ENCODE measurements around the gene GPBP1.

GPBP1 gene

DNA sequence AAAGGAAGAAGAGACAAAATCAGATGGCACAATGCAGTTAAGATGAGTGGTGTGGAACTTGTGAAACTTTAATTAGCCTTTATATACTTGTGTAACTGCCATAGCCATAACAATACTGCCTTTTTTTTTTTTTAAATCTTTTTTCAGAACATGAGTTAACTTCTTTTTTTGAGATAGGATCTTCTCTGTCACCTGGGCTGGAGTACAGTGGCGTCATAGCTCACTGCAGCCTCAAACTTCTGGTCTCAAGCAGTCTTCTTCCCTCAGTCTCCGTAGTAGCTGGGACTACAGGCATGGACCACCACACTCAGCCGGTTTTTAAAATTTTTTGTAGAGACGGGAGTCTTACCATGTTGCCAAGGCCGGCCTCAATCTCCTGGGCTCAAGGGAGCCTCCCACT lies 37.2 kb downstream of the GPBP1 start:
- H3K79me2 ChIP-seq (ENCODE audit: control insufficient read depth, low read length) = peaks cover 100% of the 10 kb centered on the region
- no peak overlapping the region for H3K27ac ChIP-seq (ENCODE audit: low read depth, low read length)
- H3K36me3 ChIP-seq (ENCODE audit: control insufficient read depth, low read length) = peaks cover 56% of the 10 kb centered on the region
- H3K9me2 ChIP-seq (replicated peaks; ENCODE audit: control insufficient read depth, low read length) = no peaks in the 10 kb centered on the region
- peaks cover 26% of the 10 kb centered on the region for H3K4me1 ChIP-seq (ENCODE audit: control insufficient read depth, low read length)
- H3K27me3 ChIP-seq (ENCODE audit: control insufficient read depth, low read length) = no peaks in the 10 kb centered on the region
- H3F3A ChIP-seq (ENCODE audit: control insufficient read depth, insufficient read depth) = 0 out of 2 replicates have a peak, but pooled peaks cover 3% of the 10 kb centered on the region
- TF ChIP-seq EZH2phosphoT487 (IDR thresholded peaks at IDR 0.05; ENCODE audit: borderline replicate concordance, low read length) = no peak
- TF ChIP-seq, protein P1, sequence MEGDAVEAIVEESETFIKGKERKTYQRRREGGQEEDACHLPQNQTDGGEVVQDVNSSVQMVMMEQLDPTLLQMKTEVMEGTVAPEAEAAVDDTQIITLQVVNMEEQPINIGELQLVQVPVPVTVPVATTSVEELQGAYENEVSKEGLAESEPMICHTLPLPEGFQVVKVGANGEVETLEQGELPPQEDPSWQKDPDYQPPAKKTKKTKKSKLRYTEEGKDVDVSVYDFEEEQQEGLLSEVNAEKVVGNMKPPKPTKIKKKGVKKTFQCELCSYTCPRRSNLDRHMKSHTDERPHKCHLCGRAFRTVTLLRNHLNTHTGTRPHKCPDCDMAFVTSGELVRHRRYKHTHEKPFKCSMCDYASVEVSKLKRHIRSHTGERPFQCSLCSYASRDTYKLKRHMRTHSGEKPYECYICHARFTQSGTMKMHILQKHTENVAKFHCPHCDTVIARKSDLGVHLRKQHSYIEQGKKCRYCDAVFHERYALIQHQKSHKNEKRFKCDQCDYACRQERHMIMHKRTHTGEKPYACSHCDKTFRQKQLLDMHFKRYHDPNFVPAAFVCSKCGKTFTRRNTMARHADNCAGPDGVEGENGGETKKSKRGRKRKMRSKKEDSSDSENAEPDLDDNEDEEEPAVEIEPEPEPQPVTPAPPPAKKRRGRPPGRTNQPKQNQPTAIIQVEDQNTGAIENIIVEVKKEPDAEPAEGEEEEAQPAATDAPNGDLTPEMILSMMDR (IDR thresholded peaks at IDR 0.05; ENCODE audit: low read depth, low read length, poor library complexity, severe bottlenecking) = no peak
- H3K9me3 ChIP-seq (ENCODE audit: control insufficient read depth, insufficient read depth, low read length) = no peaks in the 10 kb centered on the region
- no peak overlapping the region for H3K4me3 ChIP-seq (ENCODE audit: low read length)
- H4K20me1 ChIP-seq (ENCODE audit: control insufficient read depth, insufficient read depth, low read depth, low read length) = peaks cover 27% of the 10 kb centered on the region
- H3K4me2 ChIP-seq (ENCODE audit: low read length) = no peak overlapping the region

DNA sequence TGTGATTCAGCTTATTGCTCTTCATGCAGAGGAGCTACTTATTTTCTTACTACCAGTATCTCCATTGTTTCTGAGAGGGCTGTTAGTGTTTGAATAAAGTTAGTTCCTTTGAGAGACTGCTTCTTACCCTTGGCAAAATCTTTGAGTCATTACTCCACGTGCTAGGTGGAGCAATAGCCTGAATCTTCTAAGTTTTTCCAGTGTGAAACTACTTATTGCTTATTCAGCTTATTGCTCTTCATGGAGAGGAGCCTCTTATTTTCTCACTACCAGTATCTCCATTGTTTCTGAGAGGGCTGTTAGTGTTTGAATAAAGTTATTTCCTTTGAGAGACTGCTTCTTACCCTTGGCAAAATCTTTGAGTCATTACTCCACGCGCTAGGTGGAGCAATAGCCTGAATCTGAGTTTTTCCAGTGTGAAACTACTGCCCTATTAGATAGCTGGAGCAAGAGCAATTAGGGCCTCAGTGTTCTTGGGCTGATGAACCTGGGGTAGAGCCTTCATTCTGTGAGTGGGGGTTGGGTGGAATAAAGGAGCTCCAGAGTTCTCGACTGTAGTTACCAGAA lies 41.9 kb downstream of the GPBP1 start:
- no peak overlapping the region for H3K27ac ChIP-seq (ENCODE audit: low read depth, low read length)
- H3K9me2 ChIP-seq (replicated peaks; ENCODE audit: control insufficient read depth, low read length) = no peaks in the 10 kb centered on the region
- no peaks in the 10 kb centered on the region for H3K9me3 ChIP-seq (ENCODE audit: control insufficient read depth, insufficient read depth, low read length)
- TF ChIP-seq, protein P1 (IDR thresholded peaks at IDR 0.05; ENCODE audit: low read depth, low read length, poor library complexity, severe bottlenecking) = no peak
- no peak for TF ChIP-seq EZH2phosphoT487 (IDR thresholded peaks at IDR 0.05; ENCODE audit: borderline replicate concordance, low read length)
- peaks cover 57% of the 10 kb centered on the region for H3K36me3 ChIP-seq (ENCODE audit: control insufficient read depth, low read length)
- H3K4me1 ChIP-seq (ENCODE audit: control insufficient read depth, low read length) = peaks cover 6% of the 10 kb centered on the region
- H3K27me3 ChIP-seq (ENCODE audit: control insufficient read depth, low read length) = no peaks in the 10 kb centered on the region
- H3F3A ChIP-seq (ENCODE audit: control insufficient read depth, insufficient read depth) = peaks cover 16% of the 10 kb centered on the region
- H4K20me1 ChIP-seq (ENCODE audit: control insufficient read depth, insufficient read depth, low read depth, low read length) = peaks cover 7% of the 10 kb centered on the region; the same call in 1 of the 2 replicates
- no peak overlapping the region for H3K4me2 ChIP-seq (ENCODE audit: low read length)
- peaks cover 97% of the 10 kb centered on the region for H3K79me2 ChIP-seq (ENCODE audit: control insufficient read depth, low read length)
- H3K4me3 ChIP-seq (ENCODE audit: low read length) = no peak overlapping the region

DNA sequence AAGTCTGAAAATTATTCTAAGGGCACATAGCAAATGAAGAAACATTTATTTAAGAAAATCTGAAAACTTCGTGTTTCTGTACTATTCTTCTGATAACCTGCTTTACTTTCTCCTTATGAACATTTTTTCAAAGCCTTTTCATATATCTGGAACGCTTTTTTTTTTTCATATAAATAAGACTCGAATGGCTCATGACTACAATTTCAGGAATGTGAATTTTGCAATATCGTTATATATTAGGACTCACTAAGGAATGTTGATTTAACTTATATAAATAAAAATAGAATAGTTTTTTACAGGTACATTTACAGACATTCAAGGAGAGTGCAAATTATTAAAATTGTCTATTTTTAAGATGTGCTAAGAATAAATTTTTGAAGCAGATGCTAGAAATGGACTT lies 42.9 kb downstream of the GPBP1 start:
- peaks cover 58% of the 10 kb centered on the region for H3K36me3 ChIP-seq (ENCODE audit: control insufficient read depth, low read length)
- no peak overlapping the region for H3K4me3 ChIP-seq (ENCODE audit: low read length)
- H4K20me1 ChIP-seq (ENCODE audit: control insufficient read depth, insufficient read depth, low read depth, low read length) = peaks cover 11% of the 10 kb centered on the region; the same call in 1 of the 2 replicates
- peaks cover 8% of the 10 kb centered on the region for H3K4me1 ChIP-seq (ENCODE audit: control insufficient read depth, low read length)
- H3K9me2 ChIP-seq (replicated peaks; ENCODE audit: control insufficient read depth, low read length) = no peaks in the 10 kb centered on the region
- no peak overlapping the region for H3K4me2 ChIP-seq (ENCODE audit: low read length)
- H3K9me3 ChIP-seq (ENCODE audit: control insufficient read depth, insufficient read depth, low read length) = no peaks in the 10 kb centered on the region
- no peaks in the 10 kb centered on the region for H3K27me3 ChIP-seq (ENCODE audit: control insufficient read depth, low read length)
- peaks cover 97% of the 10 kb centered on the region for H3K79me2 ChIP-seq (ENCODE audit: control insufficient read depth, low read length)
- TF ChIP-seq, protein P1 (IDR thresholded peaks at IDR 0.05; ENCODE audit: low read depth, low read length, poor library complexity, severe bottlenecking) = no peak
- no peak for TF ChIP-seq EZH2phosphoT487 (IDR thresholded peaks at IDR 0.05; ENCODE audit: borderline replicate concordance, low read length)
- no peak overlapping the region for H3K27ac ChIP-seq (ENCODE audit: low read depth, low read length)
- peaks cover 17% of the 10 kb centered on the region for H3F3A ChIP-seq (ENCODE audit: control insufficient read depth, insufficient read depth)
